CD4-positive, alpha-beta T cell treated with Interleukin-15 for 1 hour (primary cell): ENCODE results near the gene FAM131C.

Experiments used
- DNase-seq: peaks from one replicate; pipeline ENCODE4 v3.0.0-alpha.2; 2020

FAM131C gene

DNA sequence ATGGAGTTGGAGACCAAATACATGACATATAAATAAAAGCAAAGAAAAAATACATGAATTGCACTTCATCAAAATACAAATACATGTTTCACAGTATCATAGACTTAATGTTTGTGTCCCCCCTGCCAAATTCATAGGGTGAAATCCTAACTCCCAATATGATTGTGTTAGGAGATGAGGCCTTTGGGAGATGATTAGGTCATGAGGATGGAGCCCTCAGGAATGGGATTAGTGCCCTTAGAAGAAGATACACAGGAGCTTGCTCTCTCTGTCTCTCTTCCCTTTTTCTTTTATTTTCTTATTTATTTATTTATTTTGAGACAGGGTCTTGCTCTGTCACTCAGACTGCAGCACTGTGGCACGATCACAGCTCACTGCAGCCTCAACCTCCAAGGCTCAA lies 26.0 kb upstream of the FAM131C start:
- DNase-seq, result no peak

DNA sequence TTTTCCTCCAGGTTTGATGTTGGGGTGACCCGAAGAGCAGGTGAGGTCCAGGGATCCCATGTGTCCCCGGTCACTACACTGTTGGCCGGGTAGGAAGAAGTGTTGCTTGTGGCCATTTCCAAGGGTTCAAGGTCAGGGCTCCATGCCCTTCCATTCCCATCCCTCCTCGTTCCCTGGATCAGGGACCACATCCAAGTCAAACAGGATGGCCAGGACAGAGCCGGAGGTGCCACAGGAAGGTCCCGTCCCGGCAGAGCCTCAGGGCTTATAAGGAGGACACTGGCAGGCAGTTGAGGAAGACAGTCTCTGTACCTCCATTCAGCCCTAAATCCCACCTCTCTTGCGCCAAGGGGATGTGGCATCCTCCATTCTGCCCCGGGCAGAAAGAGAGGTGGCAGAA lies 22.0 kb upstream of the FAM131C start:
- no peak for DNase-seq

DNA sequence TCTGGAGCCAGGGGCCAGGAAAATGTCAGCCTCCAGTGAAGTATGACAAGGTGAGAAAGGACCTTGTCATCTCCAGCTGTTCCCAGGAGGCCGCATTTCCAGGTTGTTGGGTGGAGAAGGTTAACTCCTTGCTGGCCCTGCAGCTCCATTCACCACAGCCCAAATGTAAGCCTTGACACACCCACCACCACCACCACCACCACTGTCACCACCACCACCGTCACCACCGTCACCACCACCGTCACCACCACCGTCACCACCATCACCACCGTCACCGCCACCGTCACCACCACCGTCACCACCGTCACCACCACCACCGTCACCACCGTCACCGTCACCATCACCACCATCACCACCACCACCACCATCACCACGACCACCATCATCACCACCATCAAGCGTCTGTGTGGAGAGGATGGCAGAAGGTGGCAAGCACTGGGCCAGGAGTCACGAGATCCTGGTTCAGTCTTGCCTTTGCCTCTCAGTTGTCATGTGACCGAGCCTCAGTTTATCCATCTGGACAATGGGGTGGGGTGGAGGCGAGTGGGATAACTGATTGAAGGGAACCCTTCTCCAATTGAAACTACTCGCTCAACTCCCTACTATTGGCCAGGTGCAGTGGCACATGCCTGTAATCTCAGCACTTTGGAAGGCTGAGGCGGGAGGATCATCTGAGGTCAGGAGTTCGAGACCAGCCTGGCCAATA lies 21.2 kb upstream of the FAM131C start:
- no peak for DNase-seq

DNA sequence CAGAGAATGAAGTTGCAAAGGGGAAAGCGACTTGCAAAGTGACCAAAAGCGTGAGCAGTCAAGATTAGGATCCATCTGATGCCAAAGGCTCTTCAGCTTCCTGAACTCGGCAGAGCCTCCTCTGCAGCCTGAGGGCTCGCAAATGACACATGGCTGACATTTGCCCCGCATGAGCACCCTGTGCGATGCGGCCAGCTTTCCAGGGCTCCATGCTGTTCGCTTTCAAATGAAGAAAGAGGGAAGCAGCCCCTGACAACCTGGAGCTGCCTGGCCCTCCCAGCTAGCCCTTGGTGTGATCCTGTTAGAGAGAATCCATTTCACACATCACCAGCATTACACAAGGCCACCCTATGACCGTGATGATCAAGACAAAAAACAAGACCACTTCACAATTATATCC lies 20.2 kb upstream of the FAM131C start:
- no peak for DNase-seq

DNA sequence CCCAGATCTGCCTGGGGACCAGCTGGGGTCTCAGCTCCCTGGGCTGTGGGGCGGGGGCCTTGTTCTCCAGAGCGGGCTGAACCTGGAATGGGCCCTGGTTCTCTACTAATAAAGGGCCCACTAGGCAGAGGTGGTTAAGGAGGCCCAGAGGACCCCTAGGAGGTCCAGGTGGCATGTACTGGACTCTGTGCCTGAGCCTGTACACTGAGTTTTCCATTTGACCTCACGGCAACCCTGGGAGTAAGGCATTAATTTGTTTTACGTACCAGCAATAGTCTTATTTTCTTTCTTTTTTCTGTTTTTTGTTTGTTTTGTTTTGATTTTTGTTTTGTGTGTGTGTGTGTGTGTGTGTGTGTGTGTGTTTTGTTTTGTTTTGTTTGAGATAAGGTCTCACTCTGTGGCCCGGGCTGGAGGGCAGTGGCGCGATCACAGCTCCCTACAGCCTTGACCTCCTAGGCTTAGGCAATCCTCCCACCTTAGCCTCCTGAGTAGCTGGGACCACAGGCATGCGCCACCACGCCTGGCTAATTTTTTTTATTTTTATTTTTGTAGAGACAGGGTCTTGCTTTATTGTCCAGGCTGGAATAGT lies 19.6 kb upstream of the FAM131C start:
- DNase-seq, result no peak

DNA sequence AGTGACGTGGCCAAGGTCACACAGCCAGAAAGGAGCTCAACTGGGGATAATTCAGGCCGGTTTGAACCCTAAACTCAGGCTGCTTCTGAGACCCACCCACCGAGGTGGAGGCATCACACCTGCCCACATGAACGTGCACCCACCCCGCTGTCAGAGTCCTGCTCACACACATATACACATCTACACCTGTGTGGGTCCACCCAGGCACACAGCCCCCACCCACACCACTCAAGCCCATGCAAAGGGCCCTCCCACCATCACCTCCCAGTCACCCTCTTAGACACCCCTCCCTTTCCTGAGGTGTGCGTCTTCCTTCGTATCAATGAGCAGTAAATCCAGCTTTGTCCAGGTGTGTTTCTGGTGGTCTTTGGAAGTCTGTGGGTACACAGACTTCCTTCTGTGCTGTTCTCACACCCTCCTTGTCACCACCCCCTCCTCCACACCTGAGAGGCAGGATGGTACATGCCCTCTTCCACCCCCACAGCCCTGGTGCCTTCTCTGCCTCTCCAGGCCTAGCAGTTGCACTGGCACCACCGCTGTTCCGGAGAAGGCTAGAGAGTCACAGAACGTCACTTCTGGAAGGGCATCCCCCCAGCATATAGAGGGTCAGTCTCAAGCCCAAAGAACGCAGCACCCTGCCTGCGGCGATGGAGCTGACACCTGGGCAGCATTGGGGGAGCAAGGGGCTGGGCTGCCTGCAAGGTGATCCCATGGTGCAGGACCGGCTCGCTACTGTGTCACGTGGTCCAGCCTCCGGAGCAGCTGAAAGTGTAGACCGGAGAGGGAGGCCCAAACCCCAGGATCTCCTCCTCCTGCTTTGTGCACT lies 18.9 kb upstream of the FAM131C start:
- no peak for DNase-seq

DNA sequence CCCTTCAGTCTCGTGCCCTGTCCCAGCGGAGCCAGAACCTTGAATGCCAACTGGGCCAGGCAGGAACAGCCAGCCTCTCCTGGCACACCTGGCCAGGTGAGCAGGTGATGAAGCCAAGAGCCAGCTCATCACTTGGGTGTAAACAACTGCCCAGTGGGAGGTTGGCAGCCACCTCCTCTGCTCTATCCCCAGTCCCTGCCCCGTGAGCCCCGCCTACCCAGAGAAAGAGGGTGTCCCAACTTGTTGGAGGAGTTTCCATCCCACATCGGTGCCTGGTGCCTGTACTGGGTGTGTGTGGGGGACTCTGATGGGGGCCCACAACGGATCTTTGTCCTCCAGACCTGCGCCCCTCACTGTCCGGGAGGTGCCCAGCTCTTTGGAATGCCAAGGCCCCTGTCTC lies 17.8 kb upstream of the FAM131C start:
- no peak for DNase-seq

DNA sequence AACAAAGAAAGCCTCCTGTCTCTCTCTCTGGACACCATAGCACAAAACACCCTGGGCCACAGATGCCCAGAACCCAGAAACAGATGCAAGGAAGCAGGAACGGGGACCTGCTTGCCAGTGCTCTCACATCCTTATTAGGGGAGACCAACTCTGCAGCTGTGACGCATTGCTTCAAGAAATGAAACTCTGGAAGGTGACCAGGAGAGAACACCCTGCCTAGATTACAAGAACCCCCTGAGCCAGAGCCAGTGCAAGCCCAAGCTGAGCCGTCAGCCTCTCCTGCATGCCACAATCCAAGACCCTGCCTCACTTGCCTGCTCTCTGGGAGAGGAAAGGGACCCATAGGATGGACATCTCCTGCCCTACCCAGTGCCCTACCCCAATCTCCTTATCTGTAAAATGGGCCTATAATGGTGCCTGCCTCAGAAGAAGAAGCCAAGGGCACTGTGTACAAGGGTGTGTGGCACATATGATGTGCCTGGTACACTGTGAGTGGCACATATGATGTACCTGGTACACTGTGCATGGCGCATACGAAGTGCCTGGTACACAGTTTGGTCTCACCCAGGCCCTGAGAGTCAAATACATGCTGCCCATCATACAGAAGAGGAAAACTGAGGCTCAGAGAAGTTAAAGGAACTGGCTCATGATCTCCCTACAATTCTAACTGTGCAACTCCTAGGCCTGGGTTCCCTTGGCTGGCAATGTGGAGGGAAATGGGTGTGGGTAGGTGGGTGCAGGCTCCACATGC lies 16.8 kb upstream of the FAM131C start:
- DNase-seq, result no peak

DNA sequence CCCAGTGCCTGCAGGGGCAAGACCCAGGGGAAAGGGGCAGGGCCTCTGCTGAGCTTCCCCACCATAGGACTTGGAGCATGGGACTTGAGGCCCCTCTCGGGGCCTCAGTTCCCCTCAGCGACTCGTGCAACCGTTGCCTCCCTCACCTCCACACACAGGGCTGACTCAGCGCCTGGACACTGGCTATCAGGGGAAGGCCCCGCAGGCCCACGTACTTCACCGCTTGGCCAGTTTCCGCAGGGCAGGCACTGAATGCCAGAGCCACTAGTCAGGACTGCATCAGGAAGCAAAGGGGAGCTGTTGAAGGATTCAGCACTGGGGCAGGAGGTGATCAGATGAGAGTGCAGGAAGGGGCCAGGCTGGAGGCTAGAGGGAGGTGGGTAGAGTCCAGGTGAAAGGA lies 15.5 kb upstream of the FAM131C start:
- DNase-seq, result no peak

DNA sequence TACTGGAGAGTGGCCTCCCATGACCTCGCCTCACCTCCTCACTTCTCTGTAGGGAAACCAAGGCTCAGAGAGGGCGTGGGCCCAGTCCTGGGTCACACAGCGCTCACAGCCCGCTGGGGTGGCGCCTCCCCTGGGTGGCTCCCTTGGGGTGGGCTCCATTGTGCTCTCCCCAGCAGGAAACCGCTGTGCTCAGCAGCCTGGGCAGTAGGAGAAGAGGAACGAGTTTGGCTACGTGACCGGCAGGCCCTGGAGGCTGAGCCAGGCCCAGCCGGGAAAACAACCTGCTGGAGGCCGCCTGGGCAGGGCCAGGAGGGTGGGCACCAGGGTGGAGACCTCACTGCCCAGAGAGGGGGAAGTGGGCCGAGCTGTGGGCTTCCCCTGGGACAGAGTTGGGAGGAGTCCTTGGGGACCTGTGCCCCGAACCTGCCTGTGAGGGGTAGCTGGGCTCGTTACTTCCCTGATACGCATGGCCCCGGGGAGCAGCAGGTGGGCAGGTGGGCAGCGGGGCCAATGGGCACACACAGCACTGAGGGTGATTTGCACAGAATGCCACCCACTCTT lies 15.0 kb upstream of the FAM131C start:
- no peak for DNase-seq

DNA sequence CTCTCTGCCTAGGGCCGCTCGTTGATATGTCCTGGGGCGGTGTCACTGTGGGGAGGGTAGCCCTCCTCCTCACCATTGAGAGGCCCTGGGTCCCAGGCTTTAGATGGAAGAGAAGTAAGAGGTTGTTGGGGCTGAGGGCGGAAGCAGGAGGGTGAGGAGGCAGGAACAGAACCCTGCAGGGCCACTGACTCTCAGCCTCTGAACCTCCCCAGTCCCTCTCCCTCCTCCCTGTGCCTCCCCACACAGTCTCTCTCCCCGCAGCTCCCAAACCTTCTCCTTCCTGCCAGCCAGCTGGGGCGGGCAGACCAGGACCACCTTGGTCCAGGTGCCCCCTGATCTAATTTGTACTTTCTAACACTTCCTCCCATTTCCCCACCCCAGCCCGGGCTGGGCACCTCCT lies 14.3 kb upstream of the FAM131C start:
- DNase-seq, result no peak

DNA sequence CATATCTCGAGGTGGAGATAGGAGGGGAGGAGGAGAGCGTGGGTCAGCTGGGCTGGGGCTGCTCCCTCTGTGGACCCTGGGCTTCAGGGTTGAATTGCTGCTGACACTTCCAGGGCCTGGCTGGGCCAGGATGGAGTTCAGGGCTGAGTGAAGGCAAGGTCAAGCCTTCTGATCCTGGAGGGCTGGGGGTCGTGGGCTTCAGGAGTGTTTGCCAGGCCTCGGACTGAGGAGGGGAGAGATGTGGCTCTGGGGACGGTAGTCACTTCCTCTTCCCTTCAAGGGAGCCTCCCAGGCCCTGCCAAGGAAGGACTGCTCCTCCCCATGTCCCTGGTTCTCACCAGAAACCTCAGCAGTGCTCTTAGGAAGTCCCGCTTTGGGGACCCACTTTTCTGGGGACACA lies 12.1 kb upstream of the FAM131C start:
- DNase-seq, result no peak

DNA sequence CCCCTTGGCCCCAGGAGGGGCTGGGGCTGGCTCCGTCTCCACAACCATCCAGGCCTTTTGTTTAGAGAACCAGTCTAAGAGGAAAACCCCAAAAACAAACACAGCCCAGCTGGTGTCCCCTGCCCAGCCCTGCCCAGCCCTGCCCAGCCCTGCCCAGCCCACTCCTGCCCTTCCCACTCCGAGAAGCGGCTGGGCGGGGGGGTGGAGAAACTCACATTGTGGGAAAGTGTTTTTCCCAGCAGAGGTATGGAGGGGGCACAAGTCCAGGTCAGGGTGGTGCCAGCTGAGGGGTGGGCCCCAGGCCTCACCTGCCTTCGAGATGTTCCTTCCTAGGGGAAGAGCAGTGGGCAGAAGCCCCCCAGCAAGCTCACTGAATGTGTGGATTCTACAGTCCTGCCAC lies 10.0 kb upstream of the FAM131C start:
- DNase-seq, result no peak

DNA sequence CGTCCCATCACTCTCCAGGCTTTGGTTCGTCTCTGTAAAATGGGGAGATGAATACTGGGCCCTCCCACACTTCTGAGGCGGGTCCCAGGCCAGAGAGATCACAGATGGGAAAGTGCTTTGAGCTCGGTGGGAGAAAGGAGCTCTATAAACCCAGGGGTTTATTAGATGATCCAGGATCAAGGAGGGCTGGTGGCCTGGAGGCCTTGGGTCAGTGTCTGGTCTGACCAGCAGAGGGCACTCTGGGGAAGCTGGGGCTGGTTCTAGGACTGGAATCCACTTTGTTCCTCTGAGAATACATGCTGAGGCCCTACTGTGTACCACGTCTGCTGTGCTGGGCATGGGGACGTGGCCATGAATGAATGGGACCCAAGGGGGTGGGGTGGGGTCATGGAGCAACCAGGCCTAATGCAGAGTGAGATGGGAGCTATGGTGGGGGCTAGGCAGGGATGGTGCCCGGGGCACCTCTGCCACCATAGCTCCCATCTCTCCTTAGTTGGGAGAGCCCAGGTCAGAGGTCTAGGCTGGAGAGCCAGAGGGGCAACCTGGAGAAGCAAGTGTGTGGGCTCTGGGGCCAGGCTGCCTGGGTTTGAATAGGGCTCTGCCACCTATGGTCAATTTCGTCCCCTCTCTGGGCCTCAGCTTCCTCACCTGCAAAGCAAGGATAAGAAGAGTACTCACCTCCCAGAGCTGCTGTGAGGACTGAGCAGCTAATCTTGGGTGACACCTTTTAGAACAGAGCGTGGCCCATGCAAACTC lies 9.0 kb upstream of the FAM131C start:
- peak; percentile 55 for DNase-seq

DNA sequence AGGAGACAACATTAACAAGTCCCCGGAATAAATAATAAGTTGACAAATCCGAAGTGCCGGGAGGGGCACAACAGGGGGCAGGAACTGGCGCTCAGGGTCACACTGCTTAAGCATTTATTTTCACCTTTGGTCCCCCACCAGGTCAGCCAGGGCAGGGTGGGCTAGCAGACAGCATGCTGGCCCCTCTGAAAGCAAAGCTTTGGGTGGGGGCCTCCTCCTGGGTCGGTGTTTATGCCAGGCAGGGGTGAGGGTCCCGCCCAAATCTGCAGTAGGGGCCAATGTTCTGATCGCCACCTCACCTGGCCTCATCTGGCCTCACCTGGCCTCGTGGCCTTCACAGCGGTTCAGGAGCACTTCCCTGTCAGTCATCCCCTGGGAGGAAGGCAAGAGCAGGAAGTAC lies 8.2 kb upstream of the FAM131C start:
- no peak for DNase-seq

DNA sequence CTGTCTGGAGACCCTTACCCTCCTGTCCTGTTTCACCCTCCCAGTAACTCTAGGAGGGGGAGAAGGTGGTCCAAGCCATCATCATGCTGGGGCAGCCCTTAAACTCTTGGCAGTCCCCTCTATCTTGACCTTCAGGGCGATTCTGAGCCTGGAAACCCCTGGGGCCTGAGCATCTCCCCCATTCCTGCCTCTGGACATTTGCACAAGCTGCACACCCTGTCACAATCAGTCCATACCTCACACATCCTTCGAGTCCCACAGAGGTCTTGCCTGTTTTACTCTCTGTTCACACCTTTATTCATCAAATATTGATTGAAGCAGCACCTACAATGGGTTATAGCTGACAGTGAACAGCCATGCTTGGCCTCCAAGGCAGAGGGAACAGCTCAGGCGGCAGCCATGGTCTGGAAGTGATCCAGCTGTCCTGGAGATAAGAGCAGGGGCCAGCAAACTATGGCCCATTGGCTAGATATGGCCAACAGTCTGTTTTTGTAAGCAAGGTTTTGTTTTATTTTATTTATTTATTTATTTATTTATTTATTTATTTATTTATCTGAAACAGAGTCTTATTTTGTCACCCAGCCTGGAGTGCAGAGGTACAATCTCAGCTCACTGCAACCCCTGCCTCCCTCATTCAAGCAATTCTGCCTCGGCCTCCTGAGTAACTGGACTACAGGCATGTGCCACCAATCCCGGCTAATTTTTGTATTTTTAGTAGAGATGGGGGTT lies 7.1 kb upstream of the FAM131C start:
- DNase-seq, result no peak

DNA sequence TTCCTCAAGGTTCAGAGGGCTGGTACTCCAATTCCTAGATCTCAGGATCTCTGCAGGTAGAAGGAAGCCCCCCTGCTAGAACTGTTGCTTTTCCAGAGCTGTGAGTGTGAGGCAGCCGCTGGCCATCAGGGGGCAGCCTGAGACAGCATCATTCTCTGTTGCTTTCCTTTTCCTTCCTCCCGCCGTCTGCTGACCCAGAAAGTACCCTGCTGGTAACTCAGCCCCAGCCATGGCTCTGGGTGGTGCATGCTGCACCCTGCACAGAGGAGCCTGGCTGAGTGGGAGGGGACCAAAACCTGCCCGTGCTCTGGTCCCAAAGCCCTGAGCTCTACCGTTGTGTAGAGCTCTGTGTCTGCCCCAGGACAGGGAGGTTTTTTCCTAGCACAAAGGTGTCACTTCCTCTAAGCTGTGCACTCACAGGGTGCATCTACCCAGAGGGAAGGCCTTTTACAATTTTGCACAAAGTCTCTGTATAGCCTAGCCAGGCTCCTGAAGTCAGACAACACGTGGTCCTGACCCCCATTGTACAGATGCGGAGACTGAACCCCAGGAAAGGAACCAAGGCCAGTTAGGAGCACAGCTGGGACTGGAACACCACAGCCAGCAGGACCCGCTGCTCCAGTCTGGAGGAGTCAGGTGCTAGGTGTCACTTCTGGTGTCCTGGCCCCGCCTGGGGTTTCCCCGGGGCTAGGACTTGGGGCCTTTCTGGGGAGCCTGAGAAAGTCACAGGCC lies 5.6 kb upstream of the FAM131C start:
- DNase-seq, result peak; percentile 69

DNA sequence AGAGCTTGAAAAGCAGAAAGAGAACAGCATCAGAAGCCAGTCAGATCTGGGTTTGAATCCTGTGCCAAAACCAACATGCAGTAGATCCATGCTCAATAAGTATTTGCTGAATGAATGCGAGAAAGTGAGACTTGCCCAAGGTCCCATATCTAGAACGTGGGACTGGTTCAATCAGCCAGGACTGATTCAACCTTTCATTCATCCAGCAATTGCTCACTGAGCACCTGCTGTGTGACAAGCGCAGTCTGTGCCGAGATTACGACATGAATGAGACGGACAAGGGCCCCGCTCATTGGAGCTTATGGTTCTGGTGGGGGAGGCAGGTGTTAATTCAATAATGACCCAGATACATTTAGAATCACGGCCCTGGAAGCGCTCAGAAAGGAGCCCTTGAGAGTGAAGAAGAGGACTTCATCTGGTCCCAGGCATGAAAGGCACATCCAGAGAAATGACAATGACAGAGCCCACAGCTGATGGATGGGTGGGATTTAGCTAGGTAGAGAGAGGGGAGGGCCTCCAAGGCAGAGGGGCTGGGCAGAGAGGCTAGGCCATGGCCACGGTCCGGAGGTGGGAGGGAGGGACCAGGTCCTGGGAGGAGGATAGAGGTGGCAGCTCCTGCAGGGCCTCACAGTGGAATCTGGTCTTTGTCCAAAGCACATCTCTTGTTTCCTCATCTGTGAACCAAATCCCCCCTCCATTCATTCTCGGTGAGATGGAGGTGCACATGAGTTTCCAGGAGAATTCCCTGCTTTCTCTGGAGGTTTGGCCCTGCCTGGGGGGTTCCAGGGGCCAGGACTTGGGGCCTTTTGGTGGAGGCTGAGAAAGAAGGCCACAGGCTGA lies 4.2 kb upstream of the FAM131C start:
- no peak for DNase-seq

DNA sequence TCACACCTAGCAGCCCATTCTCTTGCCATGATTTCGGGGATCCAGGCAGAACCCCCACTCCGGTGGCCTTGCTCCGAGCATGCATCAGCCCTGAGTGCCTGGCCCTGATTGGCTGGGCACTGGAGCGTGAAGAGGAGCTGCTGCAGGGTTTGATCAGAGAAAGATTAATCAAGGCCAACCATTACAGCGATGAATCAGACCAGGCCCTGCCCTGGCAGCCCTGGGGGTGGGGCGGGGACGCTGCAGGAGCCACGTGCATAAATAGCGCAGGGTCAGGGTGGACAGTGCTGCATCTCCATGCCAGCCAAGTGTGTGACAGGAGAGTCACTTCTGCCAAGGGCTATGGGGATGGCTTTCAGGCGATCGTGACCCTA lies 3.4 kb upstream of the FAM131C start:
- no peak for DNase-seq
